Mucosa of descending colon (tissue), 3 donors: Measurements from ENCODE around the gene ACSL4. TPM values are rescaled to one million over a fixed set of nuclear protein-coding genes. Genes with fewer than 3 reads are reported as not detected.
A peak's percentile ranks its signal among the peaks of the same experiment; 100 is the strongest.
"Not testable (repeated sequence)": the region's sequence is repeated elsewhere in the genome, so short reads cannot be mapped to it uniquely, and the experiment has no call there.

ENCODE experiments used
- ATAC-seq: fragments of 200-7000 bp; cut with Tn5 transposase; one replicate; pipeline ENCODE4 v1.9.1; 2020; ENCODE audit warnings: mild to moderate bottlenecking, moderate library complexity
- DNase-seq, 3 donors: peaks; one replicate each; pipeline ENCODE4 v3.0.0-alpha.2; 2020
- H3K36me3 ChIP-seq: fragments of 200-600 bp; one replicate; pipeline ENCODE4 v1.8.0; 2021; ENCODE audit warnings: low read depth, mild to moderate bottlenecking
- H3K4me1 ChIP-seq: fragments of 200-600 bp; one replicate; pipeline ENCODE4 v1.8.0; 2021; ENCODE audit warnings: low read depth, mild to moderate bottlenecking
- H3K4me3 ChIP-seq: fragments of 200-600 bp; one replicate; pipeline ENCODE4 v1.8.0; 2021; ENCODE audit warnings: mild to moderate bottlenecking
- H3K9me3 ChIP-seq: fragments of 200-600 bp; one replicate; pipeline ENCODE4 v1.8.0; 2021; ENCODE audit warnings: mild to moderate bottlenecking
- CTCF ChIP-seq: fragments of 200-600 bp; IDR thresholded peaks from one replicate; pipeline ENCODE4 v1.8.0; 2022; ENCODE audit warnings: antibody characterized with exemption, mild to moderate bottlenecking
- intact Hi-C, 2 donors: fragments of 100-400 bp; cut with DNase I in 1 of 2; cut with micrococcal nuclease in 1 of 2; formaldehyde crosslinking; loops; one replicate each; pipeline versions ENCODE4 v1.11.0 to v1.11.1; 2022; cut with DNase I, micrococcal nuclease
- total RNA-seq, 3 donors: library from RNA; stranded (reverse); fragmentation: NEBNext Ultra II Directional in 2 of 3; extraction: Animal tissue kit (Norgen Biotek cat#: 25700) in 2 of 3; gene quantifications; one replicate each; pipeline versions ENCODE4 v1.2.1 to v1.2.4, GENCODE V29; 2021 to 2023
- donor health status: DM: no; HTN: no; CAD: no; lungs with moderate emphysema.
- donor health status: DM: no; HTN: no; CAD: no.
- donor health status: DM: no; HTN: yes; CAD: no.

Gene ACSL4
- total RNA-seq, 3 donors from 2014 or later: 9.8 to 28.2 (median 18.4) TPM

GRCh38 chrX:109684136-109684535 lies 48.9 kb downstream of the ACSL4 start:
- no peaks in the 10 kb centered on the region for H3K36me3 ChIP-seq
- TF ChIP-seq CTCF: no peak
- intact Hi-C loops: no loop called here
- no peak for ATAC-seq
- DNase-seq: no peak
- H3K4me1 ChIP-seq: no peaks in the 10 kb centered on the region
- no peaks in the 10 kb centered on the region for H3K9me3 ChIP-seq
- no peak overlapping the region for H3K4me3 ChIP-seq

- Histone ChIP-seq H3K4me1 (no peaks in the 10 kb centered on the region), H3K36me3 (no peaks in the 10 kb centered on the region), H3K4me3 (no peak overlapping the region), H3K9me3 (no peaks in the 10 kb centered on the region)
- DNase-seq: no peak
- intact Hi-C loops: no loop called here
- no peak for TF ChIP-seq CTCF
- ATAC-seq: no peak
Measured at GRCh38 chrX:109681475-109682081, 51.5 kb downstream of the ACSL4 start.

- Histone ChIP-seq H3K4me3 (no peak overlapping the region), H3K4me1 (no peaks in the 10 kb centered on the region), H3K36me3 (no peaks in the 10 kb centered on the region), H3K9me3 (no peaks in the 10 kb centered on the region)
- DNase-seq (no peak), ATAC-seq (no peak)
- intact Hi-C loops: no loop called here
- TF ChIP-seq CTCF: no peak
Measured at GRCh38 chrX:109679820-109680219, 53.2 kb downstream of the ACSL4 start.

- no peaks in the 10 kb centered on the region for H3K4me1 ChIP-seq
Measured at GRCh38 chrX:109672239-109672638, 60.8 kb downstream of the ACSL4 start.

GRCh38 chrX:109671170-109671569 lies 61.9 kb downstream of the ACSL4 start:
- peak in 1 of 3 donors; percentile 36 for DNase-seq
- H3K36me3 ChIP-seq, H3K9me3 ChIP-seq, intact Hi-C loops, H3K4me1 ChIP-seq, H3K4me3 ChIP-seq, ATAC-seq: not testable (repeated sequence)

More at GRCh38 chrX:109672239-109672638, 60.8 kb downstream of the ACSL4 start:
- DNase-seq: no peak
- Histone ChIP-seq H3K4me3 (no peak overlapping the region), H3K9me3 (no peaks in the 10 kb centered on the region), H3K36me3 (no peaks in the 10 kb centered on the region)
- TF ChIP-seq CTCF: no peak
- no peak for ATAC-seq
- intact Hi-C loops: no loop called here

GRCh38 chrX:109667986-109668385 lies 65.1 kb downstream of the ACSL4 start:
- DNase-seq: no peak
- no peak for ATAC-seq
- no peak for TF ChIP-seq CTCF
- H3K4me1 ChIP-seq: no peaks in the 10 kb centered on the region
- intact Hi-C loops: no loop called here
- H3K9me3 ChIP-seq: no peaks in the 10 kb centered on the region
- no peak overlapping the region for H3K4me3 ChIP-seq
- no peaks in the 10 kb centered on the region for H3K36me3 ChIP-seq
